Gastroesophageal sphincter (tissue), 4 donors: ENCODE results near the gene MBNL1. TPM values are rescaled to one million over a fixed set of nuclear protein-coding genes. Genes with fewer than 3 reads are reported as not detected.
A peak's percentile ranks its signal among the peaks of the same experiment; 100 is the strongest.

Experiments
- ATAC-seq: fragments of 150-250 bp; one replicate; pipeline ENCODE4 v1.9.1; 2016; ENCODE audit warnings: mild to moderate bottlenecking, moderate library complexity
- H3K27ac ChIP-seq, 4 donors: fragments of 200-600 bp; sonication (generic) in 3 of 4; 1 replicate in 3 of 4; 2 replicates in 1 of 4; pipeline ENCODE4 v1.5.1; 2016 to 2019
- H3K27me3 ChIP-seq: fragments of 200-600 bp; sonication (generic); one replicate; pipeline ENCODE4 v1.5.1; 2019
- H3K36me3 ChIP-seq, 2 donors: fragments of 200-600 bp; sonication (generic); one replicate each; pipeline ENCODE4 v1.5.1; 2019; ENCODE audit warnings: control low read depth in 1 of 2
- H3K4me1 ChIP-seq, 3 donors: fragments of 200-600 bp; sonication (generic); 1 replicate in 2 of 3; 2 replicates in 1 of 3; pipeline ENCODE4 v1.5.1; 2016 to 2019; ENCODE audit warnings: control low read depth in 2 of 3
- H3K4me3 ChIP-seq, 2 donors: fragments of 200-600 bp; sonication (generic); one replicate each; pipeline ENCODE4 v1.5.1; 2019; ENCODE audit warnings: mild to moderate bottlenecking in 1 of 2, moderate library complexity in 1 of 2
- H3K9me3 ChIP-seq, 3 donors: fragments of 200-600 bp; sonication (generic); one replicate each; pipeline ENCODE4 v1.5.1; 2017 to 2019; ENCODE audit warnings: control low read depth in 2 of 3
- EP300 ChIP-seq: sonication (generic); formaldehyde crosslinking; IDR thresholded peaks from one replicate; pipeline ENCODE4 v1.6.1; 2017; ENCODE audit warnings: antibody characterized with exemption, mild to moderate bottlenecking
- POLR2A ChIP-seq, 2 donors: fragments of 450-650 bp; IDR thresholded peaks; one replicate each; pipeline ENCODE4 v1.6.1; 2017; ENCODE audit warnings: antibody characterized with exemption in 2 of 2, mild to moderate bottlenecking in 2 of 2, moderate library complexity in 1 of 2
- POLR2AphosphoS5 ChIP-seq: sonication (generic); formaldehyde crosslinking; IDR thresholded peaks from one replicate; pipeline ENCODE4 v1.6.1; 2017; ENCODE audit warnings: antibody characterized with exemption
- whole genome bisulfite sequencing, 2 donors: methylation state at CpG; one replicate each; pipeline ENCODE4 v1.1.5; 2018; ENCODE audit warnings: low coverage in 1 of 2; 5-methylcytosine and 5-hydroxymethylcytosine counted together
- total RNA-seq, 4 donors: library from RNA; depleted of rRNA; stranded (reverse); fragments of >200 nt; gene quantifications; one replicate each; pipeline ENCODE4 v1.1.0, GENCODE V29; 2016
- TF ChIP-seq, protein P1 (sequence below), 4 experiments: fragments of 200-600 bp in 2 of 4; fragments of 450-650 bp in 2 of 4; sonication (generic) in 1 of 4; IDR thresholded peaks; one replicate each; pipeline ENCODE4 v1.5.1; 2017 to 2019; ENCODE audit warnings: antibody characterized with exemption in 4 of 4, mild to moderate bottlenecking in 2 of 4, moderate library complexity in 2 of 4

The MBNL1 gene
- total RNA-seq, 4 donors from 2014 or later = 623 to 745 (median 684) TPM

DNA sequence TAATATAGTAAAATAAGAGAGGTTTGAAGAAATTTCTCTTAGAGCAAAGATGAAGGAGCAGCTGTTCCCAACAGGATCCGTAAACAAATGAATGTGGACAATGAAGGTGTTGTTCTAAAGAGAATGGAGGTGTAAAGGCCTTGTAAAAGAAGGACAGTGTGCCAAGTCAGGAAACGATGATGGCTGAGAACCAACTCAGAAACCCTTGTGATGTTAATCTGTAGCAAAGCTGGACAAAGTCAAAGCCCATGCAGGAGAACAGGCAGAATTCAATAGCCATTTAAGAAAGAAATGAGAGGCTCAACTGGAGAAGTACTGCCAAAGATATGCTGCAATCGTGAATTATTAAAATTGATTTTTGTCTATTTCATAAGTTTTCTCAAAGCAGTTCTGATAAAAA, 192.2 kb downstream of the MBNL1 start:
- Histone ChIP-seq H3K9me3 (no peaks in the 10 kb centered on the region), H3K27ac (no peak overlapping the region), H3K4me3 (no peak overlapping the region), H3K4me1 (peaks cover 0 to 65% (median 2%) of the 10 kb centered on the region in 3 donors), H3K27me3 (no peaks in the 10 kb centered on the region), H3K36me3 (peaks cover 2 to 74% of the 10 kb centered on the region in 2 donors)
- no peak for TF ChIP-seq EP300
- no peak for TF ChIP-seq POLR2AphosphoS5
- no peak for TF ChIP-seq POLR2A (IDR thresholded peaks at IDR 0.05)
- TF ChIP-seq, protein P1, sequence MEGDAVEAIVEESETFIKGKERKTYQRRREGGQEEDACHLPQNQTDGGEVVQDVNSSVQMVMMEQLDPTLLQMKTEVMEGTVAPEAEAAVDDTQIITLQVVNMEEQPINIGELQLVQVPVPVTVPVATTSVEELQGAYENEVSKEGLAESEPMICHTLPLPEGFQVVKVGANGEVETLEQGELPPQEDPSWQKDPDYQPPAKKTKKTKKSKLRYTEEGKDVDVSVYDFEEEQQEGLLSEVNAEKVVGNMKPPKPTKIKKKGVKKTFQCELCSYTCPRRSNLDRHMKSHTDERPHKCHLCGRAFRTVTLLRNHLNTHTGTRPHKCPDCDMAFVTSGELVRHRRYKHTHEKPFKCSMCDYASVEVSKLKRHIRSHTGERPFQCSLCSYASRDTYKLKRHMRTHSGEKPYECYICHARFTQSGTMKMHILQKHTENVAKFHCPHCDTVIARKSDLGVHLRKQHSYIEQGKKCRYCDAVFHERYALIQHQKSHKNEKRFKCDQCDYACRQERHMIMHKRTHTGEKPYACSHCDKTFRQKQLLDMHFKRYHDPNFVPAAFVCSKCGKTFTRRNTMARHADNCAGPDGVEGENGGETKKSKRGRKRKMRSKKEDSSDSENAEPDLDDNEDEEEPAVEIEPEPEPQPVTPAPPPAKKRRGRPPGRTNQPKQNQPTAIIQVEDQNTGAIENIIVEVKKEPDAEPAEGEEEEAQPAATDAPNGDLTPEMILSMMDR (IDR thresholded peaks at IDR 0.05) = no peak
- ATAC-seq = no peak
- 42 to 52% methylated on average over 3 of the region's 3 CpGs for WGBS, 2 donors

DNA sequence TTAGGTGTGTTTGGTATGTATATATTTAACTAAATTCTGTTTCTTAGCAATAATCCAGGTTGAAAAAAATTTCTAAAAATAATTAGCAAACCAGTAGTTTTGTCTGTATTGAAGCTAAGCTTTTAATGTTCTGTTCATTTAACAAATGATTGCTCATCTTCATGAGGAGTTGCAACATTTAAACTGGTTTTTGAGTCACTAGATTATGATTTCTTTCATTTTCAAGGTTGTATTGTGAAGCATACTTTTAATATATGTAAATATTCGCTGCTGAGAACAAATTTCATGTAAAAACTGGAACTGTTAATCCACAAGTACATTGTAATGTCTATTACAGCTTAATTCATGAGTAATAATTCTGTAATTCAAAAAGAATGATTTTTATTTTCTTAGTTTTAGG, 192.7 kb downstream of the MBNL1 start:
- H3K4me3 ChIP-seq = no peak overlapping the region
- no peaks in the 10 kb centered on the region for H3K9me3 ChIP-seq
- no peak for ATAC-seq
- H3K4me1 ChIP-seq = peaks cover 0 to 60% (median 2%) of the 10 kb centered on the region in 3 donors
- no peaks in the 10 kb centered on the region for H3K27me3 ChIP-seq
- peaks cover 0 to 73% of the 10 kb centered on the region in 2 donors for H3K36me3 ChIP-seq
- WGBS, 2 donors = 84 to 100% methylated on average over 1 of the region's 1 CpG
- H3K27ac ChIP-seq = no peak overlapping the region
- TF ChIP-seq EP300 (no peak), POLR2A (IDR thresholded peaks at IDR 0.05) (no peak), POLR2AphosphoS5 (no peak)
- TF ChIP-seq, protein P1 (IDR thresholded peaks at IDR 0.05) = no peak

DNA sequence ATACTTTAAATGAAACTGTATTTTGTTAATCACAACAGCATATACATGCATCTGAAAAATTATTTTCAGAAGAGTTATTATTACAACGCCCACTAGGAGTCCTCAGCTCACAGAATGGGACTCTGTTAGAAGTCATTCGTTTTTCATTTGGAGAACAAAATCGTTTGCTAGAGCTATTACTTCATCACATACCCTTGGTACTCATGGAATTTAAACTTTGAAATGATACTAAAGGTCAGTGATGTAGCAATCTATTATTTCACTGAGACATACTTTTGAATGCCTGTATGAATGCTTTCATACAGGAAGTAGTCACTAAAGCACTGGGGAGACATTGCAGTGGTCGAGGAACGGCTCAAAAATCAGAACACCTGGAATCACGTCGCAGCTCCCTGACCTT, 198.1 kb downstream of the MBNL1 start:
- ATAC-seq = peak; percentile 79
- Histone ChIP-seq H3K4me1 (peaks cover 0 to 28% (median 0%) of the 10 kb centered on the region in 3 donors), H3K27me3 (no peaks in the 10 kb centered on the region), H3K36me3 (peaks cover 0 to 44% of the 10 kb centered on the region in 2 donors), H3K4me3 (no peak overlapping the region), H3K9me3 (no peaks in the 10 kb centered on the region), H3K27ac (no peak overlapping the region)
- 52 to 64% methylated on average over 6 to 7 of the region's 7 CpGs for WGBS, 2 donors
- no peak for TF ChIP-seq EP300
- TF ChIP-seq POLR2A (IDR thresholded peaks at IDR 0.05) = no peak
- TF ChIP-seq POLR2AphosphoS5 = peak; percentile 82
- TF ChIP-seq, protein P1 (IDR thresholded peaks at IDR 0.05) = peak; percentile 42 to 59 (median 44)

DNA sequence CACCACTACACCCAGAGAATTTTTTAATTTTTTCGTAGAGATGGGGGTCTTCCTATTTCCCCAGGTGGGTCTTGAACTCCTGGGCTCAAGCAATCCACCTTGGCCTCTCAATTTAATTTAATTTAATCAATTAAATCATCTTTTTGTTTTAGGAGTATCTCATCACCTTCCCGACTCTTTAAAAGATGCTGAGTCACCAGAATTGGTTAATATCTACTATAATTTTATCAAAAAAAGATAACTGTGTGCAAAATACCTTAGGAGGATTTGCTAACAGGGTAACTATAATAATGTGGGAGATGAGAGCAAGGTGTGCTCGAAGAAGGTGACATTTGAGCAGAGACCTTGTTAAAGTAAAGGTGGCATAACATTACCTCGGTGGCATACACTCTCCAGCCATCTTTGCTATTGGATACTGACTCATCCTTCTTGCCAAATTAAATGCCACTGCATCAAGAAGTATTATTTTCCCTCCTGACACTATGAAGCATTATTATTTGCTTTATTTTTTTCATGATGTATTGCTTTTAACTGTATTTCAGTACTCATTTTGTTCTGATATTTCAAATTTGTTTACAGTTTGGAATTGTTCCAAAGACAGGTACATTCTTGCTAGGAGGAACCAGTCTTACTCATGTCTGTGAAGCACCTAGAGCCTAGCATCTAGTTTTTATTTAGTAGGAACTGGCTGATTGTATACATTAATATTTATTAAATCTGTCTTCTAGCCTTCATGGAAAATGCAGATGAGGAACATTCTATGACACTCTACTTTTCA, 200.7 kb downstream of the MBNL1 start:
- 85 to 86% methylated on average over 3 to 4 of the region's 4 CpGs for WGBS, 2 donors
- Histone ChIP-seq H3K9me3 (no peaks in the 10 kb centered on the region), H3K4me1 (peaks cover 0 to 23% (median 0%) of the 10 kb centered on the region in 3 donors), H3K4me3 (no peak overlapping the region), H3K27me3 (no peaks in the 10 kb centered on the region), H3K36me3 (peaks cover 0 to 20% of the 10 kb centered on the region in 2 donors), H3K27ac (no peak overlapping the region)
- TF ChIP-seq, protein P1 (IDR thresholded peaks at IDR 0.05) = no peak
- TF ChIP-seq POLR2AphosphoS5 = peak; percentile 10
- TF ChIP-seq POLR2A (IDR thresholded peaks at IDR 0.05) = no peak
- TF ChIP-seq EP300 = no peak
- no peak for ATAC-seq

DNA sequence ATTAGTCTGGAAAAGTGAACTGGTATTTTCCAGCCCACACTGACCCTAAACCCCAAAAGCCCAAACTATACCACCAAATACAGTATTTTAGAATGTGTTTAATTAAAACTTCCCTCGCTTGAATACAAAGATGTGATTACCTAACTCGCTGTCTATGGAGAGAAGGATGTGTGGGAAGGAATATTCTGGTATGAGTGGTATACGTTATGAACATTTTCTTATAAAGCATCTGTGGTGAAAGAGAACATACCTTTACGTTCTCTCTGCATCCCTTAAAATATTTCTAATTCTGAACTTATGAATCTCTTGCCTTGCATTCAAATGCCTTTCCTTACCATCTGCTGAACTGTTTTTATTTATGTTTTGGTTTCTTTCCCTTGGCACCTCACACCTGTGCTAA, 201.4 kb downstream of the MBNL1 start:
- WGBS, 2 donors = 84 to 85% methylated on average over 4 of the region's 4 CpGs
- H3K4me3 ChIP-seq = no peak overlapping the region
- no peak overlapping the region for H3K27ac ChIP-seq
- H3K9me3 ChIP-seq = no peaks in the 10 kb centered on the region
- H3K36me3 ChIP-seq = peaks cover 0 to 13% of the 10 kb centered on the region in 2 donors
- no peak for TF ChIP-seq EP300
- TF ChIP-seq, protein P1 (IDR thresholded peaks at IDR 0.05) = no peak
- no peak for TF ChIP-seq POLR2A (IDR thresholded peaks at IDR 0.05)
- no peak for TF ChIP-seq POLR2AphosphoS5
- H3K4me1 ChIP-seq = peaks cover 0 to 17% (median 0%) of the 10 kb centered on the region in 3 donors
- no peak for ATAC-seq
- H3K27me3 ChIP-seq = no peaks in the 10 kb centered on the region
